ENCODE measurements around the gene USP11. TPM values are rescaled to one million over a fixed set of nuclear protein-coding genes. Genes with fewer than 3 reads are reported as not detected.

The USP11 gene
- total and polyA plus RNA-seq, 2 of the 8 experiments (the other 6 are each of a cell fraction or from before 2014, with no cell fraction given) = 40.9 to 84.0 TPM

DNA sequence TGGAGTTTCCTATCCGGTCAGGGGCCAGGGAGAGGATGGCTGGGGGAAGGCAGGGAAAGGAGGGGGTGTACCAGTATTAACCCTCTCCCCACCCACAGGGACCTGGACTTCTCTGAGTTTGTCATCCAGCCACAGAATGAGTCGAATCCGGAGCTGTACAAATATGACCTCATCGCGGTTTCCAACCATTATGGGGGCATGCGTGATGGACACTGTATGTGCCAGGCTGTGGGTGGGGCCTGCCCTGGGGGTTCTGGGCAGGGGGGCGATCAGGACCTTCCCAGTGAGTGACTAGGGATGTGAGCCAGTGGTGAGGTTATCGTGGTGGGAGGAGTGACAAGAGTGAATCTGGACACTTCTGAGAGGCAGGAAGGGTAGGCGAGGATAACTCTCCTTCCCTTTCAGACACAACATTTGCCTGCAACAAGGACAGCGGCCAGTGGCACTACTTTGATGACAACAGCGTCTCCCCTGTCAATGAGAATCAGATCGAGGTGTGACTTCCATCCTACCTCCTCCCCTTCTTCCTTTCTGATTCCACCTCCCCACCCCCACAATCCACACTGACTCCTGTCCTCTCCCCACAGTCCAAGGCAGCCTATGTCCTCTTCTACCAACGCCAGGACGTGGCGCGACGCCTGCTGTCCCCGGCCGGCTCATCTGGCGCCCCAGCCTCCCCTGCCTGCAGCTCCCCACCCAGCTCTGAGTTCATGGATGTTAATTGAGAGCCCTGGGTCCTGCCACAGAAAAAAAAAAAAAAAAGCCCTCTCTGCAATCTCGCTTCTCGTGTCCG is 14.6 kb downstream of the USP11 start (continued):
- TF ChIP-seq, protein P1, sequence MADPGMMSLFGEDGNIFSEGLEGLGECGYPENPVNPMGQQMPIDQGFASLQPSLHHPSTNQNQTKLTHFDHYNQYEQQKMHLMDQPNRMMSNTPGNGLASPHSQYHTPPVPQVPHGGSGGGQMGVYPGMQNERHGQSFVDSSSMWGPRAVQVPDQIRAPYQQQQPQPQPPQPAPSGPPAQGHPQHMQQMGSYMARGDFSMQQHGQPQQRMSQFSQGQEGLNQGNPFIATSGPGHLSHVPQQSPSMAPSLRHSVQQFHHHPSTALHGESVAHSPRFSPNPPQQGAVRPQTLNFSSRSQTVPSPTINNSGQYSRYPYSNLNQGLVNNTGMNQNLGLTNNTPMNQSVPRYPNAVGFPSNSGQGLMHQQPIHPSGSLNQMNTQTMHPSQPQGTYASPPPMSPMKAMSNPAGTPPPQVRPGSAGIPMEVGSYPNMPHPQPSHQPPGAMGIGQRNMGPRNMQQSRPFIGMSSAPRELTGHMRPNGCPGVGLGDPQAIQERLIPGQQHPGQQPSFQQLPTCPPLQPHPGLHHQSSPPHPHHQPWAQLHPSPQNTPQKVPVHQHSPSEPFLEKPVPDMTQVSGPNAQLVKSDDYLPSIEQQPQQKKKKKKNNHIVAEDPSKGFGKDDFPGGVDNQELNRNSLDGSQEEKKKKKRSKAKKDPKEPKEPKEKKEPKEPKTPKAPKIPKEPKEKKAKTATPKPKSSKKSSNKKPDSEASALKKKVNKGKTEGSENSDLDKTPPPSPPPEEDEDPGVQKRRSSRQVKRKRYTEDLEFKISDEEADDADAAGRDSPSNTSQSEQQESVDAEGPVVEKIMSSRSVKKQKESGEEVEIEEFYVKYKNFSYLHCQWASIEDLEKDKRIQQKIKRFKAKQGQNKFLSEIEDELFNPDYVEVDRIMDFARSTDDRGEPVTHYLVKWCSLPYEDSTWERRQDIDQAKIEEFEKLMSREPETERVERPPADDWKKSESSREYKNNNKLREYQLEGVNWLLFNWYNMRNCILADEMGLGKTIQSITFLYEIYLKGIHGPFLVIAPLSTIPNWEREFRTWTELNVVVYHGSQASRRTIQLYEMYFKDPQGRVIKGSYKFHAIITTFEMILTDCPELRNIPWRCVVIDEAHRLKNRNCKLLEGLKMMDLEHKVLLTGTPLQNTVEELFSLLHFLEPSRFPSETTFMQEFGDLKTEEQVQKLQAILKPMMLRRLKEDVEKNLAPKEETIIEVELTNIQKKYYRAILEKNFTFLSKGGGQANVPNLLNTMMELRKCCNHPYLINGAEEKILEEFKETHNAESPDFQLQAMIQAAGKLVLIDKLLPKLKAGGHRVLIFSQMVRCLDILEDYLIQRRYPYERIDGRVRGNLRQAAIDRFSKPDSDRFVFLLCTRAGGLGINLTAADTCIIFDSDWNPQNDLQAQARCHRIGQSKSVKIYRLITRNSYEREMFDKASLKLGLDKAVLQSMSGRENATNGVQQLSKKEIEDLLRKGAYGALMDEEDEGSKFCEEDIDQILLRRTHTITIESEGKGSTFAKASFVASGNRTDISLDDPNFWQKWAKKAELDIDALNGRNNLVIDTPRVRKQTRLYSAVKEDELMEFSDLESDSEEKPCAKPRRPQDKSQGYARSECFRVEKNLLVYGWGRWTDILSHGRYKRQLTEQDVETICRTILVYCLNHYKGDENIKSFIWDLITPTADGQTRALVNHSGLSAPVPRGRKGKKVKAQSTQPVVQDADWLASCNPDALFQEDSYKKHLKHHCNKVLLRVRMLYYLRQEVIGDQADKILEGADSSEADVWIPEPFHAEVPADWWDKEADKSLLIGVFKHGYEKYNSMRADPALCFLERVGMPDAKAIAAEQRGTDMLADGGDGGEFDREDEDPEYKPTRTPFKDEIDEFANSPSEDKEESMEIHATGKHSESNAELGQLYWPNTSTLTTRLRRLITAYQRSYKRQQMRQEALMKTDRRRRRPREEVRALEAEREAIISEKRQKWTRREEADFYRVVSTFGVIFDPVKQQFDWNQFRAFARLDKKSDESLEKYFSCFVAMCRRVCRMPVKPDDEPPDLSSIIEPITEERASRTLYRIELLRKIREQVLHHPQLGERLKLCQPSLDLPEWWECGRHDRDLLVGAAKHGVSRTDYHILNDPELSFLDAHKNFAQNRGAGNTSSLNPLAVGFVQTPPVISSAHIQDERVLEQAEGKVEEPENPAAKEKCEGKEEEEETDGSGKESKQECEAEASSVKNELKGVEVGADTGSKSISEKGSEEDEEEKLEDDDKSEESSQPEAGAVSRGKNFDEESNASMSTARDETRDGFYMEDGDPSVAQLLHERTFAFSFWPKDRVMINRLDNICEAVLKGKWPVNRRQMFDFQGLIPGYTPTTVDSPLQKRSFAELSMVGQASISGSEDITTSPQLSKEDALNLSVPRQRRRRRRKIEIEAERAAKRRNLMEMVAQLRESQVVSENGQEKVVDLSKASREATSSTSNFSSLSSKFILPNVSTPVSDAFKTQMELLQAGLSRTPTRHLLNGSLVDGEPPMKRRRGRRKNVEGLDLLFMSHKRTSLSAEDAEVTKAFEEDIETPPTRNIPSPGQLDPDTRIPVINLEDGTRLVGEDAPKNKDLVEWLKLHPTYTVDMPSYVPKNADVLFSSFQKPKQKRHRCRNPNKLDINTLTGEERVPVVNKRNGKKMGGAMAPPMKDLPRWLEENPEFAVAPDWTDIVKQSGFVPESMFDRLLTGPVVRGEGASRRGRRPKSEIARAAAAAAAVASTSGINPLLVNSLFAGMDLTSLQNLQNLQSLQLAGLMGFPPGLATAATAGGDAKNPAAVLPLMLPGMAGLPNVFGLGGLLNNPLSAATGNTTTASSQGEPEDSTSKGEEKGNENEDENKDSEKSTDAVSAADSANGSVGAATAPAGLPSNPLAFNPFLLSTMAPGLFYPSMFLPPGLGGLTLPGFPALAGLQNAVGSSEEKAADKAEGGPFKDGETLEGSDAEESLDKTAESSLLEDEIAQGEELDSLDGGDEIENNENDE (IDR thresholded peaks at IDR 0.05; ENCODE audit: insufficient replicate concordance, low read length) = no peak
- no peak for TF ChIP-seq BACH1 (IDR thresholded peaks at IDR 0.05; ENCODE audit: low read length)
- no peak for TF ChIP-seq ZNF274 (IDR thresholded peaks at IDR 0.05; ENCODE audit: borderline replicate concordance, extremely low read depth, low read length)
- TF ChIP-seq SP2 (IDR thresholded peaks at IDR 0.05; ENCODE audit: low read length) = no peak
- no peak for TF ChIP-seq RAD21 (IDR thresholded peaks at IDR 0.05 in 1 of 2, conservative IDR thresholded peaks at IDR 0.05 in 1 of 2; ENCODE audit: low read depth in 2 of 2, low read length in 2 of 2)
- TF ChIP-seq, protein P2, sequence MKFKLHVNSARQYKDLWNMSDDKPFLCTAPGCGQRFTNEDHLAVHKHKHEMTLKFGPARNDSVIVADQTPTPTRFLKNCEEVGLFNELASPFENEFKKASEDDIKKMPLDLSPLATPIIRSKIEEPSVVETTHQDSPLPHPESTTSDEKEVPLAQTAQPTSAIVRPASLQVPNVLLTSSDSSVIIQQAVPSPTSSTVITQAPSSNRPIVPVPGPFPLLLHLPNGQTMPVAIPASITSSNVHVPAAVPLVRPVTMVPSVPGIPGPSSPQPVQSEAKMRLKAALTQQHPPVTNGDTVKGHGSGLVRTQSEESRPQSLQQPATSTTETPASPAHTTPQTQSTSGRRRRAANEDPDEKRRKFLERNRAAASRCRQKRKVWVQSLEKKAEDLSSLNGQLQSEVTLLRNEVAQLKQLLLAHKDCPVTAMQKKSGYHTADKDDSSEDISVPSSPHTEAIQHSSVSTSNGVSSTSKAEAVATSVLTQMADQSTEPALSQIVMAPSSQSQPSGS (IDR thresholded peaks at IDR 0.05; ENCODE audit: low read length) = no peak

Data from H1 (cell line).